ENCODE data around the gene SFSWAP. TPM values are rescaled to one million over a fixed set of nuclear protein-coding genes. Genes with fewer than 3 reads are reported as not detected.

Gene SFSWAP
- total and polyA plus RNA-seq, 4 donors: 6.1 to 21.6 (median 10.1) TPM

DNA sequence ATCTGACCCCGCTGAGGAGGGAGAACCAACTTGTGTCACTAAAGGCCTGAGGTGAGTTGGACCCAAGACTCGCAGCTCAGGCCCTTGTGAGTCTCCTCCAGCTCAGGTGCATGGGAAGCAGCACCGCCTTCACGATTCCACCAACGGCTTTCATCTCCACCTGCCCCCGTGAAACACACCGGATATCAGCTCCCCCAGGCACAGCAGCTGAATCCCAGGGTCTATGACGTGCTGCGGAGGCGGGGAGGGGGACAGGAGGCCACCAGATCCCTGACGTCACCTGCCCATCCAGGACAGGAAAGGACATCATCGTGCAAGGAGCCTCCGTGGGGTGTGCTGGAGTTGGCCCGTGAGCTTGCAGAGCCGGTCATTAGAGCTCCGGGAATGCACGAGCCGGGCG is 18.5 kb upstream of the SFSWAP start:
- no peak overlapping the region for H3K4me3 ChIP-seq (ENCODE audit: low read depth in 1 of 3, low read length in 3 of 3)
- H3K36me3 ChIP-seq (ENCODE audit: control insufficient read depth in 4 of 4, insufficient read depth in 3 of 4, low read depth in 1 of 4, low read length in 3 of 4): no peaks in the 10 kb centered on the region
- no peaks in the 10 kb centered on the region for H3K9me3 ChIP-seq (ENCODE audit: control insufficient read depth in 4 of 4, low read length in 3 of 4)
- TF ChIP-seq FOXA1 (IDR thresholded peaks at IDR 0.05): no peak
- TF ChIP-seq RXRA (IDR thresholded peaks at IDR 0.05): no peak
- TF ChIP-seq FOXA2 (IDR thresholded peaks at IDR 0.05): no peak
- no peak for TF ChIP-seq HNF4A (conservative IDR thresholded peaks at IDR 0.05)
- TF ChIP-seq, protein P1, sequence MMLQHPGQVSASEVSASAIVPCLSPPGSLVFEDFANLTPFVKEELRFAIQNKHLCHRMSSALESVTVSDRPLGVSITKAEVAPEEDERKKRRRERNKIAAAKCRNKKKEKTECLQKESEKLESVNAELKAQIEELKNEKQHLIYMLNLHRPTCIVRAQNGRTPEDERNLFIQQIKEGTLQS (IDR thresholded peaks at IDR 0.05): no peak
- TF ChIP-seq, protein P2, sequence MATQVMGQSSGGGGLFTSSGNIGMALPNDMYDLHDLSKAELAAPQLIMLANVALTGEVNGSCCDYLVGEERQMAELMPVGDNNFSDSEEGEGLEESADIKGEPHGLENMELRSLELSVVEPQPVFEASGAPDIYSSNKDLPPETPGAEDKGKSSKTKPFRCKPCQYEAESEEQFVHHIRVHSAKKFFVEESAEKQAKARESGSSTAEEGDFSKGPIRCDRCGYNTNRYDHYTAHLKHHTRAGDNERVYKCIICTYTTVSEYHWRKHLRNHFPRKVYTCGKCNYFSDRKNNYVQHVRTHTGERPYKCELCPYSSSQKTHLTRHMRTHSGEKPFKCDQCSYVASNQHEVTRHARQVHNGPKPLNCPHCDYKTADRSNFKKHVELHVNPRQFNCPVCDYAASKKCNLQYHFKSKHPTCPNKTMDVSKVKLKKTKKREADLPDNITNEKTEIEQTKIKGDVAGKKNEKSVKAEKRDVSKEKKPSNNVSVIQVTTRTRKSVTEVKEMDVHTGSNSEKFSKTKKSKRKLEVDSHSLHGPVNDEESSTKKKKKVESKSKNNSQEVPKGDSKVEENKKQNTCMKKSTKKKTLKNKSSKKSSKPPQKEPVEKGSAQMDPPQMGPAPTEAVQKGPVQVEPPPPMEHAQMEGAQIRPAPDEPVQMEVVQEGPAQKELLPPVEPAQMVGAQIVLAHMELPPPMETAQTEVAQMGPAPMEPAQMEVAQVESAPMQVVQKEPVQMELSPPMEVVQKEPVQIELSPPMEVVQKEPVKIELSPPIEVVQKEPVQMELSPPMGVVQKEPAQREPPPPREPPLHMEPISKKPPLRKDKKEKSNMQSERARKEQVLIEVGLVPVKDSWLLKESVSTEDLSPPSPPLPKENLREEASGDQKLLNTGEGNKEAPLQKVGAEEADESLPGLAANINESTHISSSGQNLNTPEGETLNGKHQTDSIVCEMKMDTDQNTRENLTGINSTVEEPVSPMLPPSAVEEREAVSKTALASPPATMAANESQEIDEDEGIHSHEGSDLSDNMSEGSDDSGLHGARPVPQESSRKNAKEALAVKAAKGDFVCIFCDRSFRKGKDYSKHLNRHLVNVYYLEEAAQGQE (IDR thresholded peaks at IDR 0.05): no peak
- no peak for TF ChIP-seq JUND (IDR thresholded peaks at IDR 0.05)
- no peak for TF ChIP-seq EGR1 (IDR thresholded peaks at IDR 0.05; ENCODE audit: low read depth in 2 of 2)
- TF ChIP-seq SP1 (IDR thresholded peaks at IDR 0.05): no peak
- no peak for TF ChIP-seq HNF4G (IDR thresholded peaks at IDR 0.05)
- TF ChIP-seq, protein P3, sequence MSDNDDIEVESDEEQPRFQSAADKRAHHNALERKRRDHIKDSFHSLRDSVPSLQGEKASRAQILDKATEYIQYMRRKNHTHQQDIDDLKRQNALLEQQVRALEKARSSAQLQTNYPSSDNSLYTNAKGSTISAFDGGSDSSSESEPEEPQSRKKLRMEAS (IDR thresholded peaks at IDR 0.05): no peak
- TF ChIP-seq NR2F2 (IDR thresholded peaks at IDR 0.05): no peak
- TF ChIP-seq, protein P4, sequence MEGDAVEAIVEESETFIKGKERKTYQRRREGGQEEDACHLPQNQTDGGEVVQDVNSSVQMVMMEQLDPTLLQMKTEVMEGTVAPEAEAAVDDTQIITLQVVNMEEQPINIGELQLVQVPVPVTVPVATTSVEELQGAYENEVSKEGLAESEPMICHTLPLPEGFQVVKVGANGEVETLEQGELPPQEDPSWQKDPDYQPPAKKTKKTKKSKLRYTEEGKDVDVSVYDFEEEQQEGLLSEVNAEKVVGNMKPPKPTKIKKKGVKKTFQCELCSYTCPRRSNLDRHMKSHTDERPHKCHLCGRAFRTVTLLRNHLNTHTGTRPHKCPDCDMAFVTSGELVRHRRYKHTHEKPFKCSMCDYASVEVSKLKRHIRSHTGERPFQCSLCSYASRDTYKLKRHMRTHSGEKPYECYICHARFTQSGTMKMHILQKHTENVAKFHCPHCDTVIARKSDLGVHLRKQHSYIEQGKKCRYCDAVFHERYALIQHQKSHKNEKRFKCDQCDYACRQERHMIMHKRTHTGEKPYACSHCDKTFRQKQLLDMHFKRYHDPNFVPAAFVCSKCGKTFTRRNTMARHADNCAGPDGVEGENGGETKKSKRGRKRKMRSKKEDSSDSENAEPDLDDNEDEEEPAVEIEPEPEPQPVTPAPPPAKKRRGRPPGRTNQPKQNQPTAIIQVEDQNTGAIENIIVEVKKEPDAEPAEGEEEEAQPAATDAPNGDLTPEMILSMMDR (IDR thresholded peaks at IDR 0.05; ENCODE audit: low read depth, low read length, missing input control): no peak
- TF ChIP-seq RAD21 (IDR thresholded peaks at IDR 0.05): no peak
- TF ChIP-seq, protein P5, sequence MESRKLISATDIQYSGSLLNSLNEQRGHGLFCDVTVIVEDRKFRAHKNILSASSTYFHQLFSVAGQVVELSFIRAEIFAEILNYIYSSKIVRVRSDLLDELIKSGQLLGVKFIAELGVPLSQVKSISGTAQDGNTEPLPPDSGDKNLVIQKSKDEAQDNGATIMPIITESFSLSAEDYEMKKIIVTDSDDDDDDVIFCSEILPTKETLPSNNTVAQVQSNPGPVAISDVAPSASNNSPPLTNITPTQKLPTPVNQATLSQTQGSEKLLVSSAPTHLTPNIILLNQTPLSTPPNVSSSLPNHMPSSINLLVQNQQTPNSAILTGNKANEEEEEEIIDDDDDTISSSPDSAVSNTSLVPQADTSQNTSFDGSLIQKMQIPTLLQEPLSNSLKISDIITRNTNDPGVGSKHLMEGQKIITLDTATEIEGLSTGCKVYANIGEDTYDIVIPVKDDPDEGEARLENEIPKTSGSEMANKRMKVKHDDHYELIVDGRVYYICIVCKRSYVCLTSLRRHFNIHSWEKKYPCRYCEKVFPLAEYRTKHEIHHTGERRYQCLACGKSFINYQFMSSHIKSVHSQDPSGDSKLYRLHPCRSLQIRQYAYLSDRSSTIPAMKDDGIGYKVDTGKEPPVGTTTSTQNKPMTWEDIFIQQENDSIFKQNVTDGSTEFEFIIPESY (IDR thresholded peaks at IDR 0.05): no peak
- TF ChIP-seq GABPA (IDR thresholded peaks at IDR 0.05 in 1 of 2, conservative IDR thresholded peaks at IDR 0.05 in 1 of 2): no peak
- no peak for TF ChIP-seq TAF1 (conservative IDR thresholded peaks at IDR 0.05)
- no peak for TF ChIP-seq YY1 (IDR thresholded peaks at IDR 0.05)
- no peak overlapping the region for H3K27ac ChIP-seq (ENCODE audit: low read depth in 1 of 2, low read length in 2 of 2)
- peaks cover 0 to 9% (median 2%) of the 10 kb centered on the region in 4 donors for H3K27me3 ChIP-seq (ENCODE audit: control insufficient read depth in 4 of 4, insufficient read depth in 4 of 4, low read length in 3 of 4)
- no peak for DNase-seq (ENCODE audit: low spot score)
- H3K9ac ChIP-seq (ENCODE audit: low read depth in 1 of 2, low read length in 2 of 2): no peak overlapping the region
- no peaks in the 10 kb centered on the region for H3K4me1 ChIP-seq (ENCODE audit: control insufficient read depth in 4 of 4, insufficient read depth in 4 of 4, low read length in 3 of 4)
- 80% methylated on average over 19 of the region's 19 CpGs for WGBS
